Measurements from ENCODE around the gene RASSF9.

- TF ChIP-seq CTCF (IDR thresholded peaks at IDR 0.05 in 4 of 5, conservative IDR thresholded peaks at IDR 0.05 in 1 of 5) (no peak), POLR2A (IDR thresholded peaks at IDR 0.05) (no peak)
Observed at GRCh38 chr12:85865890-85866289, 29.7 kb upstream of the RASSF9 start.
